Kidney tubule cell (primary cell): ENCODE data around the gene MAML3.

ENCODE experiments used
- DNase-seq: peaks from one replicate; pipeline ENCODE4 v3.0.0-alpha.2; 2018; ENCODE audit warnings: low spot score

The MAML3 gene

GRCh38 chr4:139921429-139922184 lies 232.4 kb downstream of the MAML3 start:
- no peak for DNase-seq

DNA sequence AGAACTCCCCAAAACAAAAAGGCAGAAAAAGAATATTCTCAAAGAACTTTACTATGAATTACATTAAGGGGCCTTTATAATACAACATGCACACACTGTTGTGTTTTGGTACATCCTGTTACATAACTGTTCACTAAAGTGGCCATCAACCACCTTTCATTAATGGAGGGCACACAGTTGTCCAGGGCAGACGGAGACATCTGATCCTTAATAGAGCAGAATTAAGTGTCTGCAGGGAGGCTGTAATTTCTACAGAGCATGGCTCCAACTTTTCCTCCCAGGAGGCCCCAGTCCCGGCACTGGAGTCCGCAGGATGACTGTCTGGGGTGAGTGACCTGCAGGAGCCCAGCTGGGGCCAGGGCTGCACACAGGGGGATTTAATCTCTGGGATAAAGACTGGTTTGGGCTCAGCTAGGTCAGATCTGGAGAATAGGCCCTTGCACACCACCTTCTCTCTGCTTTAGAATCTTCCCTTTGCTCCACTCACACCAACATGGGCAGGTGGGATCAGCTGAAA lies 233.4 kb downstream of the MAML3 start:
- DNase-seq = no peak

- peak; percentile 53 for DNase-seq
Measured at GRCh38 chr4:139919521-139919920, 234.5 kb downstream of the MAML3 start.

- DNase-seq = no peak
Measured at GRCh38 chr4:139919004-139919403, 235.0 kb downstream of the MAML3 start.

DNA sequence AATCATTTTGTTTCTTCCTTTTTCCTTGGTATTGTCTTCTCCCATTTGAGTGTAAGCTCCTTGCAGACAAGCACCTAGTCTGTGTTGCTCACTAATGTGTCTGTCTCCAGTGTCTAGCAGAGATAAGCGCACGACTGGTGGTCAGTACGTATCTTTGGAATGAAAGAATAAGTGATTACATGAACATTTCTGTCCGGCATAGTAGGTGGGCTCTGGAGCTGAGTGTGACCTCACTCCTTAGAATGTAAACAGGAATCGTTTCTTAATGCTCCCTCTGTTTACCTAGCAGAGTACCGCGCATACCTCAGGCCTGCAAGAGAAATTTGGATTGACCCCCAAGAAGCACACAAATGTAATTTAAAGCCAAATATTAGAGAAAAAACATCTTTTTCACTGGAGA lies 235.4 kb downstream of the MAML3 start:
- DNase-seq = no peak

DNA sequence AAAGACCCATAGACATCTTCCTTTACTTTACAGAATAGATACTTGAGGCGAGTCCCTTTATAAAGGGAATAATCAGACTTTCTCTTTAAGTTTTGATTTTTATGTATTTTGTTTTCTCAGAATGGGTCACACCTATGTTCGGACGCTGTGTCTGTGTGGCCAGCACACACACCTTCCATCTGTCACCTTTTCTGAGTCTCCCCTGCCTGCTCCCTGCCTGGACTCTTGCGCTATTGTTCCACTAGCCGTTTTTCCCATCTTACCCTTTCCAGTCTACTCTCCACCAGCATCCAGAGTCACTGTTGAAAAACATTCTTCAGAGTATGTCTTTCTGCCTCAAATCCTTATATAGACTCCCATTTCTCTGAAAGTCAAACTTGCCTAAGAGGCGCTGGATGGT lies 236.1 kb downstream of the MAML3 start:
- DNase-seq = no peak

DNA sequence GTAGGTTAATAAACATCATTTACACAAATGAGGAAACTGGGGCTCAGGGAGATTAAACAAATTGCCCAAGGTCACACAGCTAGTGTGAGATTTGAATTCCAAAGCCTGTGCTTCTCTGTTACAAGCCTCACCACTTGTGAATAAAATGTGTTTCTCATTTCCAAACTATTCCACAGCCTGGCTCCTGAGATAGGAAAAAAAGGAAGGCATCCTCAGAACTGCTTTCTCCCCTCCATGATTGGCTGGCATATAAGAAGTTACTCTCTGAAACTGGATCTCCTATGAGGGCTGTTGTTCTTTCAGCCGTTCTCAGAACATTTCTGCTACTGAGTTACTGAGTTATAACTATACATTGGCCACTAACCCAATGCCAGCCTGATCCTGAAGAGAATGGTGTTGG lies 237.9 kb downstream of the MAML3 start:
- no peak for DNase-seq

DNA sequence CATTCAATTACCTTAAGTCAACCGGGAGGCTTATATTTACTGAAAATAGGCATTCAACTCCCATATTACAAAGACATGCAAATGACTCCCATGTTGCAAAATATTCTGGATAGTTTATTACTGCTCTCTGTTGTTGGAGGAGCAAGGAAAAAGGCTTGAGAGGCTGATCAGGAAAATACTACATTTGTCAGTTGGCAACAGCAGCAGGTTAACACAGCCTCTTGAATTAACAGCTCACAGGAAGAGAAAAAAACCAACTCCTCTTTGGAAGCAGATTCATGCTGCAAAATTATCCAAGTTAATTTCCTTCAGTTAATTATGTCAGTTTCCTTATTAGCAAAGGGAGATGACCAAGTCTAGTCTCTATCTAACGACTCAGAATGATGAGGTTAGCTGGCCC lies 238.9 kb downstream of the MAML3 start:
- DNase-seq = no peak

- no peak for DNase-seq
Measured at GRCh38 chr4:139913995-139914598, 239.9 kb downstream of the MAML3 start.

GRCh38 chr4:139913398-139913990 lies 240.5 kb downstream of the MAML3 start:
- no peak for DNase-seq

DNA sequence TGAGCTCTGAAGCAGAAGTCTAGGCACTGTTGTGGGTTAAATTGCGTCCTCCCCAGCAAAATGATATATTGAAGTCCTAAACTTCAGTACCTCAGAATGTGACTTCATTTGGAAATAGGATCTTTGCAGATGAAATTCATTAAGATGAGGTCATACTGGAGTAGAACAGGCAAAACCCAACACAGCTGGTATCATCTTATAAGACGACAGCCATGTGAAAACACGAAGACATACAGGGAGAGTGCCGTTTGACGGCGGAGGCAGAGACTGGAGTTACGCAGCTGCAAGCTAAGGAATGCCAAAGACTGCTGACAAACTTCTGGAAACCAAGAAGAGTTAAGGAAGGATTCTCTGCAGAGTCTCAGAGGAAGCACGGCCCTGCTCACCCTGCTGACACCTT lies 241.5 kb downstream of the MAML3 start:
- DNase-seq = no peak

DNA sequence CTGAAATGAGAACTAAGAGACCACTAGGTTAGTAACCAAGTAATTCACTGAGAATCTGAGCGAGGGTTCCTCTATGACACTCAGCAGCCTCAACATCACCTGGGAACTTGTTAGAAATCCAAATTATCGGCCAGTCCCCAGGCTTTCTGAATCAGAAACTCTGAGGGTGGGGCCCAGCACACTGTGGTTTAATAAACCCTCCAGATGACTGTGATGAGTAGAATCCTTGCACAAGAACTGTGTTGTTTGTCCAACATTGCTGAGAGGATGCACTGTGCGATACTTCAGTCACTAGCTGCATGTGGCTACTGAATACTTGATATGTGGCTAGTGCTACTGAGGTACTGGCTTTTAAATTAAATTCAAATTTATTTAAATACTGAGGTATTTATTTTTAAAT lies 243.9 kb downstream of the MAML3 start:
- no peak for DNase-seq

- no peak for DNase-seq
Measured at GRCh38 chr4:139908636-139909437, 245.1 kb downstream of the MAML3 start.

GRCh38 chr4:139907001-139907809 lies 246.8 kb downstream of the MAML3 start:
- no peak for DNase-seq

GRCh38 chr4:139905489-139905888 lies 248.5 kb downstream of the MAML3 start:
- no peak for DNase-seq

GRCh38 chr4:139904406-139904805 lies 249.6 kb downstream of the MAML3 start:
- no peak for DNase-seq

GRCh38 chr4:139903845-139904244 lies 250.1 kb downstream of the MAML3 start:
- peak; percentile 16 for DNase-seq

- peak; percentile 26 for DNase-seq
Measured at GRCh38 chr4:139902321-139903320, 251.4 kb downstream of the MAML3 start.

DNA sequence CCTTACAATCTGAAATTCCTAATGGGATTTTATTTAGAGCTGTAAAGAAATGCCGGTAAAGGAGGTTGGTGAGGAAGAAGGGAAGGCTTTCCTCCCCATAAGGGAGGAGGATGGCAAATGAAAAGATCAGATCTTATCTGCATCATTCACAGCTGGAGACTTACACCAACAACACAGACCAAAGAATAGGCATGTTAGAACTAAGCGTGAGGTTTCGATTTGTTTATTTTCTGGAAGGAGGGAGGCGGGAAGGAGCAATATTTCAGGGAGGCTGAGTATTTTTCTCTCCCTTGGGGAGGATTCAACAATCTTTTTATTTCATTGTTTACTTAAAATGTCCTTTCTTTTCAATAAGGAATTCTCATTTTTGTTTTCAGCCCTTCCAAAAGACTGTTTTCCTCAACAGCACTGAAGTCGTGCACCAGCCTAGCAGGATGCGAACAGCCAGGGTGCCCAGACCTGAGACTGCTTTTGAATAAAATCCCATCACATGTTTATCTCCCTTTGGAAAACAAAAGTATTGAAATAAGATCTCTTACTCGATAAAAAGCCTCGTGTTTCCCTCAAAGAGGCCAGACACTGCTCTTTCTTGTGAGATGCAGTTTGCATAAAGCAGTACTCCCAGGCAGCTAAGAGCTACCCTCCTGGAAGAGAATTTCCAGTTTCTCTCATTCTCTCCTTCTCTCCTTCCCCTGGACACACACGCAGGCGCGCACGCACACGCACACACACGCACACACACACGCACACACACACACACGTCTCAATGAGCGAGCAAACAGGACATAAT lies 252.3 kb downstream of the MAML3 start:
- DNase-seq = peak; percentile 33
